HepG2 (cell line): ENCODE results near the gene RAC3. TPM values are rescaled to one million over a fixed set of nuclear protein-coding genes. Genes with fewer than 3 reads are reported as not detected.
A peak's percentile ranks its signal among the peaks of the same experiment; 100 is the strongest.
"Not testable (repeated sequence)": the region's sequence is repeated elsewhere in the genome, so short reads cannot be mapped to it uniquely, and the experiment has no call there.

Experiments
- ATAC-seq: fragments of 200-7000 bp; cut with Tn5 transposase; 3 replicates; pipeline ENCODE4 v1.9.1; 2020; ENCODE audit warnings: mild to moderate bottlenecking, moderate library complexity
- BruUV-seq: library from RNA; stranded (reverse); fragments of 400-500 nt; replicated peaks from 2 replicates; lab custom pipeline; 2021; lab: Mats Ljungman, UMichigan
- CTCF ChIA-PET: fragments of 300-600 bp; formaldehyde crosslinking; extraction: SDS; loops from one replicate; lab custom pipeline; 2021; ENCODE audit warnings: low total read pairs, inconsistent platforms, low intra/inter-chr PET ratio; lab: Yijun Ruan, JAX
- POLR2A ChIA-PET: fragments of 350-600 bp; sonication (Branson Sonifier 250); formaldehyde crosslinking; loops from one replicate; lab custom pipeline; 2020; ENCODE audit warnings: antibody characterized with exemption, inconsistent platforms; lab: Yijun Ruan, JAX
- DNase-seq: peaks from one replicate; pipeline ENCODE4 v3.0.0-alpha.2; 2015; ENCODE audit warnings: low spot score
- FAIRE-seq: peaks from 3 replicates; lab custom pipeline; 2011; peaks lifted over from hg19 to GRCh38; lab: Jason Lieb, UNC
- H2AFZ ChIP-seq: one replicate; pipeline ENCODE4 v1.6.1; 2011; ENCODE audit warnings: low read length, inconsistent platforms
- H3K27ac ChIP-seq: fragments of 300-600 bp; 3 replicates; pipeline ENCODE4 v1.8.0; 2011; ENCODE audit warnings: mixed run types, mild to moderate bottlenecking, mixed read lengths, low read length, inconsistent platforms; ENCODE audit not compliant: insufficient read depth; ENCODE audit errors: extremely low read length
- H3K27me3 ChIP-seq, 2 experiments: fragments of 200-600 bp in 1 of 2; 2 replicates in 1 of 2; 3 replicates in 1 of 2; pipeline versions ENCODE4 v1.6.0 to v1.8.0; 2011; ENCODE audit warnings: low read length in 2 of 2, mild to moderate bottlenecking in 2 of 2, moderate library complexity in 2 of 2, inconsistent platforms in 1 of 2; ENCODE audit not compliant: insufficient read depth in 2 of 2, control insufficient read depth in 1 of 2
- H3K36me3 ChIP-seq, 2 experiments: fragments of 200-600 bp in 1 of 2; replicated peaks in 1 of 2; 2 replicates in 1 of 2; 3 replicates in 1 of 2; pipeline versions ENCODE4 v1.5.1 to v1.8.0; 2011; ENCODE audit warnings: low read length in 2 of 2, inconsistent platforms in 1 of 2; ENCODE audit not compliant: insufficient read depth in 2 of 2, control insufficient read depth in 1 of 2
- H3K4me1 ChIP-seq: 2 replicates; pipeline ENCODE4 v1.5.1; 2012; ENCODE audit warnings: low read length, inconsistent platforms; ENCODE audit not compliant: insufficient read depth
- H3K4me2 ChIP-seq: 2 replicates; pipeline ENCODE4 v1.6.0; 2011; ENCODE audit warnings: low read depth, low read length, inconsistent platforms
- H3K4me3 ChIP-seq, 3 experiments: fragments of 200-600 bp in 1 of 3; sonication (generic), shearing (Covaris generic) in 1 of 3; replicated peaks in 1 of 3; 2 replicates each; pipeline ENCODE4 v1.5.1; 2011 to 2016; ENCODE audit warnings: low read length in 3 of 3, inconsistent platforms in 2 of 3, low read depth in 2 of 3, mild to moderate bottlenecking in 2 of 3, control low read depth in 1 of 3, mixed read lengths in 1 of 3; ENCODE audit not compliant: insufficient read depth in 1 of 3
- H3K79me2 ChIP-seq: one replicate; pipeline ENCODE4 v1.6.1; 2011; ENCODE audit warnings: low read length, inconsistent platforms; ENCODE audit not compliant: insufficient read depth
- H3K9ac ChIP-seq: 2 replicates; pipeline ENCODE4 v1.6.0; 2011; ENCODE audit warnings: mild to moderate bottlenecking, low read depth, low read length, inconsistent platforms; ENCODE audit not compliant: insufficient read depth
- H3K9me3 ChIP-seq: 2 replicates; pipeline ENCODE4 v1.5.1; 2012; ENCODE audit warnings: mild to moderate bottlenecking, low read length
- H4K20me1 ChIP-seq: 2 replicates; pipeline ENCODE4 v1.6.0; 2011; ENCODE audit warnings: inconsistent platforms, mild to moderate bottlenecking, low read length, moderate library complexity; ENCODE audit not compliant: insufficient read depth
- HDAC2 ChIP-seq: sonication (generic); formaldehyde crosslinking; IDR thresholded peaks from 2 replicates; pipeline ENCODE4 v1.4.0; 2020; ENCODE audit warnings: missing genetic modification reagents
- MED13 ChIP-seq: sonication (generic); formaldehyde crosslinking; IDR thresholded peaks from 2 replicates; pipeline ENCODE4 v1.5.0; 2020; ENCODE audit warnings: missing genetic modification reagents
- MXI1 ChIP-seq: IDR thresholded peaks from 3 replicates; pipeline ENCODE4 v1.6.1; 2012; ENCODE audit warnings: low read depth, low read length, inconsistent platforms, borderline replicate concordance
- NFKBIZ ChIP-seq: IDR thresholded peaks from 2 replicates; pipeline ENCODE4 v1.6.1; 2018; ENCODE audit warnings: missing genetic modification reagents, missing compliant biosample characterization
- PHF21A ChIP-seq: sonication (generic); formaldehyde crosslinking; IDR thresholded peaks from 2 replicates; pipeline ENCODE4 v1.5.0; 2020; ENCODE audit warnings: mild to moderate bottlenecking, missing genetic modification reagents
- SMYD3 ChIP-seq: sonication (generic); formaldehyde crosslinking; IDR thresholded peaks from 2 replicates; pipeline ENCODE4 v1.8.1; 2023; ENCODE audit warnings: mild to moderate bottlenecking, missing genetic modification reagents
- WIZ ChIP-seq: sonication (generic); formaldehyde crosslinking; IDR thresholded peaks from 2 replicates; pipeline ENCODE4 v1.5.1; 2020; ENCODE audit warnings: mild to moderate bottlenecking, missing genetic modification reagents
- ZEB1 ChIP-seq: IDR thresholded peaks from 2 replicates; pipeline ENCODE4 v1.6.1; 2012; ENCODE audit warnings: mild to moderate bottlenecking, low read depth, inconsistent platforms; ENCODE audit not compliant: insufficient replicate concordance
- ZNF136 ChIP-seq: sonication (generic); formaldehyde crosslinking; IDR thresholded peaks from 2 replicates; pipeline ENCODE4 v1.8.1; 2022; ENCODE audit warnings: low read depth, mild to moderate bottlenecking, moderate library complexity, missing genetic modification reagents
- ZNF292 ChIP-seq: sonication (generic); formaldehyde crosslinking; IDR thresholded peaks from 2 replicates; pipeline ENCODE4 v1.8.1; 2022; ENCODE audit warnings: mild to moderate bottlenecking, low read depth, missing genetic modification reagents, borderline replicate concordance
- ZNF891 ChIP-seq: sonication (generic); formaldehyde crosslinking; IDR thresholded peaks from 2 replicates; pipeline ENCODE4 v1.5.0; 2020; ENCODE audit warnings: mild to moderate bottlenecking, missing genetic modification reagents
- WGBS: methylation state at CpG from one replicate; pipeline ENCODE4 v1.1.6; 2017; ENCODE audit warnings: low lambda C conversion rate; 5-methylcytosine and 5-hydroxymethylcytosine counted together
- in situ Hi-C: cut with HindIII; loops from 2 replicates; pipeline ENCODE4 v1.10.0; 2017; ENCODE audit warnings: low pct_unique_long_range_greater_than_20kb; ENCODE audit not compliant: extremely low pct_ligation_motif_present
- intact Hi-C: fragments of 100-400 bp; cut with micrococcal nuclease; formaldehyde crosslinking; loops from one replicate; pipeline ENCODE4 v1.10.0; 2022; ENCODE audit not compliant: unreplicated experiment
- polyA plus RNA-seq, 8 experiments: library from polyadenylated mRNA; depleted of rRNA in 3 of 8; stranded (reverse) in 7 of 8; unstranded in 1 of 8; fragments of >200 nt; fragmentation: Illumina TruSeq in 4 of 8; extraction: Trizol in 4 of 8; gene quantifications; 2 replicates each; pipeline versions ENCODE4 v1.2.1 to v1.2.3, GENCODE V29; 2011 to 2016; ENCODE audit warnings: low read depth in 4 of 8, missing spikeins in 1 of 8, mixed read lengths in 1 of 8; ENCODE audit not compliant: insufficient read depth in 1 of 8
- total RNA-seq, 5 experiments: library from RNA; depleted of rRNA; stranded (reverse); fragments of >200 nt; fragmentation: Illumina TruSeq; extraction: Trizol; gene quantifications; 2 replicates each; pipeline ENCODE4 v1.2.3, GENCODE V29; 2016; ENCODE audit warnings: low read depth in 1 of 5
- TF ChIP-seq, protein P1 (sequence below): sonication (generic); formaldehyde crosslinking; IDR thresholded peaks from 2 replicates; pipeline ENCODE4 v1.5.1; 2020; ENCODE audit warnings: missing genetic modification reagents, mild to moderate bottlenecking, borderline replicate concordance
- TF ChIP-seq, protein P2 (sequence below): conservative IDR thresholded peaks from 2 replicates; pipeline ENCODE4 v1.6.1; 2018; ENCODE audit warnings: missing genetic modification reagents
- TF ChIP-seq, protein P3 (sequence below): sonication (generic); formaldehyde crosslinking; IDR thresholded peaks from 2 replicates; pipeline ENCODE4 v1.4.0; 2020; ENCODE audit warnings: missing genetic modification reagents; ENCODE audit errors: not compliant biosample characterization
- TF ChIP-seq, protein P4 (sequence below): sonication (generic); formaldehyde crosslinking; IDR thresholded peaks from 2 replicates; pipeline ENCODE4 v1.9.0; 2021; ENCODE audit warnings: missing genetic modification reagents, borderline replicate concordance

Gene RAC3
- total and polyA plus RNA-seq, 2 of the 13 experiments (the other 11 are each of a cell fraction or from before 2014, with no cell fraction given) = 10.5 to 21.3 TPM

DNA sequence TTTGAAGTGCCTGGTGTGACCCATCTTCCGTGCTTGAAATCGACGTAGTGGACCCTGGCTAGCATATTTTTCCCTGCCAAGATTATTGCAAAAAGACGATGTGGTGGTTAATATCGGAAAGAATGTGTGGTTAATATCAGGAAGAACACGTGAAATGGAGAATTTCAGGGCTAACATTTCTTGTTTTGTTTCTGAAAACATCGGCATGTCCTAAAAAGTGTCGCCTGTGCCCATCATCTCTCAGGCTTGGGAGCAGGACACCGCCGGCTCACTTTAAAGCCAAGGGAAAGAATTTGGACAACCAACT is 6.4 kb downstream of the RAC3 start (continued):
- TF ChIP-seq, protein P1, sequence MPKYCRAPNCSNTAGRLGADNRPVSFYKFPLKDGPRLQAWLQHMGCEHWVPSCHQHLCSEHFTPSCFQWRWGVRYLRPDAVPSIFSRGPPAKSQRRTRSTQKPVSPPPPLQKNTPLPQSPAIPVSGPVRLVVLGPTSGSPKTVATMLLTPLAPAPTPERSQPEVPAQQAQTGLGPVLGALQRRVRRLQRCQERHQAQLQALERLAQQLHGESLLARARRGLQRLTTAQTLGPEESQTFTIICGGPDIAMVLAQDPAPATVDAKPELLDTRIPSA = 0 out of 2 replicates have a peak, but pooled peaks have one; percentile 1
- peak; percentile 31; the same call in 1 of the 2 replicates for TF ChIP-seq ZNF136
- TF ChIP-seq, protein P2, sequence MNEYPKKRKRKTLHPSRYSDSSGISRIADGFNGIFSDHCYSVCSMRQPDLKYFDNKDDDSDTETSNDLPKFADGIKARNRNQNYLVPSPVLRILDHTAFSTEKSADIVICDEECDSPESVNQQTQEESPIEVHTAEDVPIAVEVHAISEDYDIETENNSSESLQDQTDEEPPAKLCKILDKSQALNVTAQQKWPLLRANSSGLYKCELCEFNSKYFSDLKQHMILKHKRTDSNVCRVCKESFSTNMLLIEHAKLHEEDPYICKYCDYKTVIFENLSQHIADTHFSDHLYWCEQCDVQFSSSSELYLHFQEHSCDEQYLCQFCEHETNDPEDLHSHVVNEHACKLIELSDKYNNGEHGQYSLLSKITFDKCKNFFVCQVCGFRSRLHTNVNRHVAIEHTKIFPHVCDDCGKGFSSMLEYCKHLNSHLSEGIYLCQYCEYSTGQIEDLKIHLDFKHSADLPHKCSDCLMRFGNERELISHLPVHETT (CRISPR knock-in tag) = no peak
- no peak for TF ChIP-seq MED13 (CRISPR knock-in tag)
- peak; percentile 4; the same call in 1 of the 2 replicates for TF ChIP-seq PHF21A (CRISPR knock-in tag)
- peak; percentile 51; the same call in 1 of the 3 replicates for TF ChIP-seq MXI1
- TF ChIP-seq, protein P3, sequence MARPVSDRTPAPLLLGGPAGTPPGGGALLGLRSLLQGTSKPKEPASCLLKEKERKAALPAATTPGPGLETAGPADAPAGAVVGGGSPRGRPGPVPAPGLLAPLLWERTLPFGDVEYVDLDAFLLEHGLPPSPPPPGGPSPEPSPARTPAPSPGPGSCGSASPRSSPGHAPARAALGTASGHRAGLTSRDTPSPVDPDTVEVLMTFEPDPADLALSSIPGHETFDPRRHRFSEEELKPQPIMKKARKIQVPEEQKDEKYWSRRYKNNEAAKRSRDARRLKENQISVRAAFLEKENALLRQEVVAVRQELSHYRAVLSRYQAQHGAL (CRISPR knock-in tag) = no peak
- TF ChIP-seq WIZ (CRISPR knock-in tag) = 0 out of 2 replicates have a peak, but pooled peaks have one; percentile 3
- TF ChIP-seq ZNF292 = 0 out of 2 replicates have a peak, but pooled peaks have one; percentile 6
- TF ChIP-seq ZEB1 = peak; percentile 19
- TF ChIP-seq, protein P4, sequence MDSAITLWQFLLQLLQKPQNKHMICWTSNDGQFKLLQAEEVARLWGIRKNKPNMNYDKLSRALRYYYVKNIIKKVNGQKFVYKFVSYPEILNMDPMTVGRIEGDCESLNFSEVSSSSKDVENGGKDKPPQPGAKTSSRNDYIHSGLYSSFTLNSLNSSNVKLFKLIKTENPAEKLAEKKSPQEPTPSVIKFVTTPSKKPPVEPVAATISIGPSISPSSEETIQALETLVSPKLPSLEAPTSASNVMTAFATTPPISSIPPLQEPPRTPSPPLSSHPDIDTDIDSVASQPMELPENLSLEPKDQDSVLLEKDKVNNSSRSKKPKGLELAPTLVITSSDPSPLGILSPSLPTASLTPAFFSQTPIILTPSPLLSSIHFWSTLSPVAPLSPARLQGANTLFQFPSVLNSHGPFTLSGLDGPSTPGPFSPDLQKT (CRISPR knock-in tag) = no peak
- 0 out of 2 replicates have a peak, but pooled peaks have one; percentile 6 for TF ChIP-seq SMYD3 (CRISPR knock-in tag)
- TF ChIP-seq NFKBIZ (CRISPR knock-in tag) = 0 out of 2 replicates have a peak, but pooled peaks have one; percentile 6
- no peak for TF ChIP-seq HDAC2 (CRISPR knock-in tag)
- TF ChIP-seq ZNF891 = no peak

DNA sequence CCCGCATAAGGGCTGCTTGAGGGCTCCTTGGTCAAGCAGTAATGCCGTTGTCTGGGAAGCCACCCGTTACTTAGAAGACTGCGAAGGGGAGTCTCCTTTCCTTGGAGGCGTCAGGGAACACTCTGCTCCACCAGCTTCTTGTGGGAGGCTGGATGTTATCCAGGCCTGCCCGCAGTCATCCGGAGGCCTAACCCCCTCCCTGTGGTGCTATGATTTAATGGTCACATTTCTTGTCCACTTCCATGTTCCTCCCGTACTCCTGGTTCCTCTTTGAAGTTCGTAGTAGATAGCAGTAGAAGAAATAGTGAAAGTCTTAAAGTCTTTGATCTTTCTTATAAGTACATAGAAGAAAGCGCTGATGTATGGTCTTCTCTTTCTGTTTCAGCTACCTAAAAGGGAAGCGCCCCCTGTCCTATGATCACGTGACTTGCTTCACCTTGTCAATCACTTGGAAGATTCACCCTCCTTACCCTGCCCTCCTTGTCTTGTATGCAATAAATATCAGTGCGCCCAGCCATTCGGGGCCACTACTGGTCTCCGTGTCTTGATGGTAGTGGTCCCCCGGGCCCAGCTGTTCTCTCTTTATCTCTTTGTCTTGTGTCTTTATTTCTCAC is 7.4 kb downstream of the RAC3 start:
- in situ Hi-C loops (loop anchor here (5.0 kb wide), 1 partner anchor 118 kb away; no protein-coding TSS in a partner anchor), intact Hi-C loops (loop anchor here (5.0 kb wide), 1 partner anchor 113 kb away; no protein-coding TSS in a partner anchor)
- peaks cover 4 to 12% of the 10 kb centered on the region in 2 experiments for H3K36me3 ChIP-seq
- H3K4me2 ChIP-seq, FAIRE-seq, H2AFZ ChIP-seq, ATAC-seq, H3K9ac ChIP-seq, CTCF ChIA-PET, H3K27me3 ChIP-seq, BruUV-seq, DNase-seq, H3K9me3 ChIP-seq, H3K4me3 ChIP-seq: not testable (repeated sequence)
- WGBS = 96% methylated on average over 16 of the region's 16 CpGs
- H4K20me1 ChIP-seq = peaks cover 20% of the 10 kb centered on the region
- H3K79me2 ChIP-seq = peaks cover 13% of the 10 kb centered on the region
- peak overlapping the region; percentile 22 for H3K27ac ChIP-seq
- peaks cover 68% of the 10 kb centered on the region for H3K4me1 ChIP-seq
- POLR2A ChIA-PET = interaction anchor here (1.0 to 1.9 kb wide), 4 partner anchors 16 to 64 kb away, joined by 3 to 37 read pairs (median 6); partner anchors contain the start of genes CENPX and LRRC45
